HEK293T (cell line): ENCODE data around the gene GAB3.

Source experiments
- CTCF ChIA-PET: fragments of 350-600 bp; formaldehyde crosslinking; extraction: SDS; loops from one replicate; lab custom pipeline; 2021; ENCODE audit warnings: antibody characterized with exemption, inconsistent platforms; lab: Yijun Ruan, JAX
- POLR2A ChIA-PET: fragments of 350-600 bp; formaldehyde crosslinking; extraction: SDS; loops from one replicate; lab custom pipeline; 2020; ENCODE audit warnings: antibody characterized with exemption, inconsistent platforms; lab: Yijun Ruan, JAX
- DNase-seq: peaks from one replicate; pipeline ENCODE4 v3.0.0; 2012; ENCODE audit warnings: mixed read lengths; ENCODE audit errors: extremely low spot score
- ARNT ChIP-seq: fragments of 450-650 bp; IDR thresholded peaks from 2 replicates; pipeline ENCODE4 v1.6.1; 2017; ENCODE audit warnings: mild to moderate bottlenecking
- BHLHE40 ChIP-seq: fragments of 450-650 bp; IDR thresholded peaks from 2 replicates; pipeline ENCODE4 v1.6.1; 2016; ENCODE audit warnings: mild to moderate bottlenecking, moderate library complexity, borderline replicate concordance
- CTBP1 ChIP-seq: fragments of 450-650 bp; IDR thresholded peaks from 2 replicates; pipeline ENCODE4 v1.6.1; 2016; ENCODE audit warnings: borderline replicate concordance
- ELF4 ChIP-seq: fragments of 450-650 bp; IDR thresholded peaks from 2 replicates; pipeline ENCODE4 v1.6.1; 2017; ENCODE audit warnings: antibody characterized with exemption
- FOXA1 ChIP-seq: fragments of 450-650 bp; IDR thresholded peaks from 2 replicates; pipeline ENCODE4 v1.6.1; 2016; ENCODE audit warnings: mild to moderate bottlenecking
- FOXK2 ChIP-seq: fragments of 450-650 bp; IDR thresholded peaks from 2 replicates; pipeline ENCODE4 v1.6.1; 2016; ENCODE audit warnings: mild to moderate bottlenecking
- FOXM1 ChIP-seq: fragments of 450-650 bp; IDR thresholded peaks from 2 replicates; pipeline ENCODE4 v1.6.1; 2017; ENCODE audit warnings: mild to moderate bottlenecking, borderline replicate concordance
- HDGF ChIP-seq: fragments of 450-650 bp; IDR thresholded peaks from 2 replicates; pipeline ENCODE4 v1.6.1; 2017; ENCODE audit warnings: antibody characterized with exemption, borderline replicate concordance
- L3MBTL2 ChIP-seq: fragments of 450-650 bp; conservative IDR thresholded peaks from 2 replicates; pipeline ENCODE4 v1.6.1; 2016; ENCODE audit warnings: mild to moderate bottlenecking
- LEF1 ChIP-seq: fragments of 450-650 bp; IDR thresholded peaks from 2 replicates; pipeline ENCODE4 v1.6.1; 2017; ENCODE audit warnings: mild to moderate bottlenecking, borderline replicate concordance
- NFRKB ChIP-seq: fragments of 450-650 bp; IDR thresholded peaks from 2 replicates; pipeline ENCODE4 v1.6.1; 2016; ENCODE audit warnings: mild to moderate bottlenecking, moderate library complexity
- PKNOX1 ChIP-seq: fragments of 450-650 bp; IDR thresholded peaks from 2 replicates; pipeline ENCODE4 v1.6.1; 2016
- SP1 ChIP-seq: fragments of 450-650 bp; IDR thresholded peaks from 2 replicates; pipeline ENCODE4 v1.6.1; 2017
- SUZ12 ChIP-seq: fragments of 450-650 bp; IDR thresholded peaks from 2 replicates; pipeline ENCODE4 v1.6.1; 2016; ENCODE audit warnings: mild to moderate bottlenecking
- TARDBP ChIP-seq: fragments of 450-650 bp; IDR thresholded peaks from 2 replicates; pipeline ENCODE4 v1.6.1; 2016
- ZNF384 ChIP-seq: fragments of 450-650 bp; IDR thresholded peaks from 2 replicates; pipeline ENCODE4 v1.6.1; 2016

Gene GAB3

GRCh38 chrX:154750301-154751202 lies at the start of gene GAB3:
TSS of gene GAB3 (minus strand) at chrX:154751077. CDS start at chrX:154751025, 52 bp downstream.
- ChIA-PET CTCF (interaction anchor here (0.6 kb wide), 1 partner anchor 54 kb away, joined by 3 read pairs; no protein-coding TSS in a partner anchor), POLR2A (interaction anchor here (0.6 to 4.4 kb wide), 2 partner anchors 12 to 18 kb away, joined by 3 to 31 read pairs; partner anchors contain the start of gene DKC1)
- DNase-seq, result peak; percentile 46
- TF ChIP-seq PKNOX1 (peak; percentile 29; the same call in 1 of the 2 replicates), BHLHE40 (no peak), L3MBTL2 (peak; percentile 45; the same call in 1 of the 2 replicates), NFRKB (no peak)

GRCh38 chrX:154799556-154800348 lies 48.9 kb upstream of the GAB3 start:
- ChIA-PET CTCF (no interaction called here), POLR2A (interaction anchor here (0.8 to 1.5 kb wide), 3 partner anchors 13 to 36 kb away, joined by 3 read pairs; no protein-coding TSS in a partner anchor)
- DNase-seq, result no peak
- TF ChIP-seq L3MBTL2, result no peak
- no peak for TF ChIP-seq FOXK2
- no peak for TF ChIP-seq FOXA1
- no peak for TF ChIP-seq FOXM1
- no peak for TF ChIP-seq TARDBP
- TF ChIP-seq SP1, result no peak
- TF ChIP-seq SUZ12, result no peak
- no peak for TF ChIP-seq HDGF

- POLR2A ChIA-PET, result interaction anchor here (1.2 to 2.8 kb wide), 2 partner anchors 9 to 34 kb away, joined by 3 to 15 read pairs; partner anchors contain the start of genes DKC1 and MPP1
- CTCF ChIA-PET, result no interaction called here
- TF ChIP-seq FOXA1, result no peak
- TF ChIP-seq L3MBTL2, result no peak
- TF ChIP-seq SP1, result no peak
- TF ChIP-seq CTBP1, result no peak
- no peak for TF ChIP-seq ZNF384
- no peak for TF ChIP-seq FOXK2
- no peak for TF ChIP-seq PKNOX1
- TF ChIP-seq FOXM1, result no peak
- no peak for TF ChIP-seq ARNT
- no peak for TF ChIP-seq BHLHE40
- TF ChIP-seq LEF1, result no peak
- no peak for TF ChIP-seq NFRKB
- TF ChIP-seq HDGF, result no peak
- no peak for TF ChIP-seq TARDBP
- no peak for TF ChIP-seq ELF4
Measured at GRCh38 chrX:154797006-154797405, 46.1 kb upstream of the GAB3 start.

GRCh38 chrX:154795016-154795415 lies 44.1 kb upstream of the GAB3 start:
- TF ChIP-seq NFRKB (no peak), BHLHE40 (no peak), FOXK2 (no peak), TARDBP (no peak), FOXA1 (no peak), ELF4 (no peak), CTBP1 (no peak), ZNF384 (no peak), SUZ12 (no peak), HDGF (no peak), ARNT (no peak), SP1 (no peak), L3MBTL2 (no peak), LEF1 (no peak), FOXM1 (no peak), PKNOX1 (no peak)
- DNase-seq, result no peak
- ChIA-PET POLR2A (no interaction called here), CTCF (no interaction called here)

More at GRCh38 chrX:154797006-154797405, 46.1 kb upstream of the GAB3 start:
- DNase-seq, result no peak

- CTCF ChIA-PET, result no interaction called here
- POLR2A ChIA-PET, result no interaction called here
- no peak for DNase-seq
- TF ChIP-seq TARDBP, result no peak
- no peak for TF ChIP-seq L3MBTL2
- no peak for TF ChIP-seq NFRKB
- no peak for TF ChIP-seq ZNF384
- TF ChIP-seq SUZ12, result no peak
- no peak for TF ChIP-seq FOXA1
- no peak for TF ChIP-seq HDGF
- TF ChIP-seq CTBP1, result no peak
- no peak for TF ChIP-seq BHLHE40
- TF ChIP-seq SP1, result no peak
- no peak for TF ChIP-seq PKNOX1
- no peak for TF ChIP-seq LEF1
- TF ChIP-seq FOXK2, result no peak
- TF ChIP-seq FOXM1, result no peak
Measured at GRCh38 chrX:154793084-154793795, 42.4 kb upstream of the GAB3 start.
